GM19043 (cell line): ENCODE measurements around the gene LAMA2.
A peak's percentile ranks its signal among the peaks of the same experiment; 100 is the strongest.

Source experiments
- ATAC-seq: cut with Tn5 transposase; IDR thresholded peaks from one replicate; pipeline ENCODE4 v1.9.1; 2021; ENCODE audit warnings: low read depth; ENCODE audit not compliant: unreplicated experiment

LAMA2 gene

GRCh38 chr6:129475477-129476247 lies 592.7 kb downstream of the LAMA2 start:
- no peak for ATAC-seq

GRCh38 chr6:129476248-129476564 lies 593.3 kb downstream of the LAMA2 start:
- no peak for ATAC-seq

DNA sequence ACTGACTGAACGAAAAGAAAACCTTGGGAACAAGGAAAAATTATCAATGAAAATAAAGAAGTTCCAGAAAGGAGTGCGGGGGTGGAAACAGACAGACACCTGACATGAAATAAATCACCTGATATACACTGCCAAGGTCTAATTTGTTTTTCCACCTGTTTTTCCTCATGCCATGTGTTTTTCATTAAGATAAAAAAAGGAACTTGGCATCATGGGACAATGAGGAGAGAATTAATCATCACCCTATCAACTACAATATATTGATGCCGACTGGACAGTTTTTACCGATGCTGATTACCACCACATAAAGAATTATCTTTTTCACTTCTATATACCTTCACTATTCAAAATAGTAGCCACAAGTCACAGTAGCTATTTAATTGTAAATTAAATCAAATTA lies 593.9 kb downstream of the LAMA2 start:
- ATAC-seq, result no peak

DNA sequence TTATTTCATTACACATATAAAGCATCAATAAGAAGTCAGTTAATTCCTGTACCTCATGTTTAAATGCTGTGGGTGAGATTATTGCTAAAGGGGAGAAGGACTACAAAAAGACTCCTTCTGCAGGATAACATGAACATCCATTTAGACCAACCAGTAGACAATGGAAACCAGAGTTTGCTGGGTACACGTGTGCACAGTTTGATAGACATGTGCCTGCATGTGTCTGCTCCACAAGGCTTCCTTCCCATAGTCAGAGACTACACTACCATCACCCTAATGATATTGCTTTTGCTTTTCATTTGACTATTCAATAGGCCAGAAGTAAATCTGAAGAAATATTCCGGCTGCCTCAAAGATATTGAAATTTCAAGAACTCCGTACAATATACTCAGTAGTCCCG lies 595.4 kb downstream of the LAMA2 start:
- no peak for ATAC-seq

- ATAC-seq, result no peak
These were observed 598.8 kb downstream of the LAMA2 start for GRCh38 chr6:129481706-129482105.

DNA sequence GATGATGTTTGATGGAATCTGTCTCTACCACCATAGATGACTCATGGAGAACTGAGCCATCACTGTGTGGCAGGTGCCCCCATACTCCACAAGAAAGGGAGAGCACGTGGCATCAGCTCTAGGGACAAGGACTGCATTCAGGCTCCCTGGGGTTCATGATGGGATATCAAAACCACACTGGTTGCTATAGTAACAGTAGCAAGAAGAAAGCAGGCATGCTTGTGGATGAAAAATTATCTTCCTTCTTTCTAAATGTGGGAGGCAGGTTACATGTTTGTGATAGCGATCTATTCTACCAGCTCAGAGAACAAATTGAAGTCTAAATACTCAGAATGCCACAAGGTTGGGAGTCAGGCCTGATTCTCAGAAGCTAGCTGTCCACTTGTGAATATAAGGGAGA lies 602.8 kb downstream of the LAMA2 start:
- no peak for ATAC-seq

- no peak for ATAC-seq
These were observed 603.4 kb downstream of the LAMA2 start for GRCh38 chr6:129486327-129486726.

DNA sequence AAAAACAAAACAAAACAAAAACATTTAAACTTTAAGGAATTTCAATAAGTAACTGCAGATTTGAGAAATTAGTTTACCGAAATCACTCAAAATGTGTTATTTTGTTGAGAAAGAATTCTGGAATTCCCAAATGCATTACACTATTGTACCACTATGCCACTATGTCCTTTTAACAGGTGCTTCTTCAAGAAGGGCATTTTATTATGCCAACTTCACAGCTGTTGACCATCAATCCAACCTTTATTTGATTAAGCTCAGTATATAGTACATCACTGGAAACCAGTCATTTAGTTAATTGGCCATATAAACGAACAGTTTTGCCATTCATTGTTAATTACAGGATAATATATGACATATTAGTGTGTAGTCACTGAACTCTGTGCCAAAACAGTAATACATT lies 605.4 kb downstream of the LAMA2 start:
- ATAC-seq, result no peak

DNA sequence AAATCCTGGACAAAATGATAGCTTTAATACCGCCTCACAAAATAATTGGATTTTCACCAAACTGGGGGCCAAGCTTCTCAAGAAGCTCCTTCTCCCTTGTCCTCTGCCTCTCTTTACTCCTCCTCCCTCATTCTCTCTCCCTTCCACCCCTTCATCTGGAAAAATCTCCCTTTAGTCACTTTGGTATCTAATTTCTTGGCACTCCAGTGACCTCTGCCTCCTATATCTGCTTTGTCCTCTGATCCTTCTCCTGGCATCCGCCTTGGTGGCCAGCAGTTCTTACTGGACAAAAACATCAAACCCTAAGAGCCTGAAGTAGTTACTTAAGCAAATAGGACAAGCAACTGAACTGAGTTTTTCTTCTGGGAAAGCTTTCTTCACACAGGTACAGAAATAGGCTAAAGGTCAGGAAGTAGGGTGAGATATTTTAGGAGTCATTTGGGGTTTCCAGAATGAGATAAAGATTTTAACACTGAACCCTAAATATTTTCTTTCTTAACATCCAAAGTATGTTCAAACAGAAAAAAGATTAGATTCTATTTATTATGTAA lies 606.4 kb downstream of the LAMA2 start:
- no peak for ATAC-seq

GRCh38 chr6:129490521-129491255 lies 607.8 kb downstream of the LAMA2 start:
- ATAC-seq, result peak; percentile 84

DNA sequence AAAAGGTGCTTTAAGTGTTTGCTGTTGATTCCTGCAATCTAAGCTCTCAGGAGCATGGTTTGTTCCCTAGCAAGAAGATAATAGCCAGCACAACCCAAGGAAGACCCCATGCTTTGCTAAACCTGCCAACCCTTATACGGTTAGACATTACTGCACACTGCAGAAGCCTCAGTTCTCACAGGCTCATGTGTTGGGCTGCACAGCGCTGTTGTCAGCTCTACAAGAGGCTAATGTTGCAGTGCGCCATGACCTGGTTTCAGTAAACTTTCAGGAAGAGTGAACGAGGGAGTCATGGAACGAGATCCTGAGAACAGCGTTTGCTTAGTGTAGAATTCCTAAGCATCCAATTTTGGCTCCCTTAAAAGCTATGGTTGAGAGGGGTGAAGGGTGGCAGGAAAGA lies 608.5 kb downstream of the LAMA2 start:
- ATAC-seq, result peak; percentile 1

DNA sequence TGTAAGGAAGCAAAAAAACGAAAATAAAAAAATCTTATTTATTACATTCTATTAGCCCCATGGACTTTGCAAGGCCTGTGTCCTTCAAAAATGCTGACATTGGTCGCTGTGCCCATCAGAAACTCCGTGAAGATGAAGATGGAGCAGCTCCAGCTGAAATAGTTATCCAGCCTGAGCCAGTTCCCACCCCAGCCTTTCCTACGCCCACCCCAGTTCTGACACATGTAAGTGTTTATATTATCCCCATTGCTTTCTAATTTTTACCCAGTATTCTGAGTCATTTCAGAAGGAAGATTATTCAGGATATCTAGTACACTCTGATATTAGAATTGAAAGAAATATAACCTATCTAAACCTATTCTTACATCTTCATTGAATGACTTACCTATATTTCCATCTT lies 609.3 kb downstream of the LAMA2 start:
- no peak for ATAC-seq

DNA sequence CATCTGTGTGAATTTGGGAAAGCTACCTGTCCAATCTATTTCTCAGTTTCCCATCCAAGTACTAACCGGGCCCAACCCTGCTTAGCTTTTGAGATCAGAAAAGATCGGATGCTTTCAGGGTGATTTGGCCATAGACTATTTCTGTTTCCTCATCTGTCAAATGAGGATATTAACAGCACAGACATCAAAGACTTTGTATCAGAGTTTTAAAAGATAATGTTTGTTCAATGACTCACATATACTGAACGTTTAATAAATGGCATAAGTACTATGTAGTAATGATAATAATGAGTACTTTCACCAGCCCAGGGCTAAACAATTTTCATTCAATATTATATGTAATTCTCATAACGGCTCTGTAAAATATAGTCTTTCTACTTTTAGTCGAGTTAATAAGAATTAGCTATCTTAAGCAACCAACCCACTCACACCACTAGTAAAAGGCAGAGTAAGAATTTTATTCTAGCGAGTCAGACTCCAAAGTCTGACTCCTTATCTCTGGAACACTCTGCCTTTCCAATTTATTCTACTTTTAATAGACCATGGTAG lies 610.5 kb downstream of the LAMA2 start:
- ATAC-seq, result no peak

- ATAC-seq, result no peak
These were observed 611.2 kb downstream of the LAMA2 start for GRCh38 chr6:129494099-129494498.

DNA sequence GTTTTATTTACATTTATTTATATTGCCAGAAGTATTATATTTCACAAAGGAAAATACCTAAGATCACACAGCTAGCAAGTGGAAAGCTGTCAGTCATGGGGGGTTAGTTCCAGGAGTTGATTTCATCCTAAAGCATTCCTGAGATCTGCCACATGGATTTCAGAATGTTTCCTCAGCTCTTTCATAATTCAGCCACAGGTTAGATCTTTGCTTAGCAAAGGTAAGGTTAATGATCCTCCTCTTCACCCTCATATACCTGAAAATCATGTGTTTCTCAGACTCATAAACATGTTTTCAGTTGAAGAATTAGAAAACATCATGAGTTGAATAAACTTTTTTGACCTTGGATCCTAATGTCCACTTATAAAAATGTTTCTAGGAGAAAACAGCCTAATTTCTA lies 611.6 kb downstream of the LAMA2 start:
- no peak for ATAC-seq

- no peak for ATAC-seq
These were observed 612.7 kb downstream of the LAMA2 start for GRCh38 chr6:129495652-129496051.

DNA sequence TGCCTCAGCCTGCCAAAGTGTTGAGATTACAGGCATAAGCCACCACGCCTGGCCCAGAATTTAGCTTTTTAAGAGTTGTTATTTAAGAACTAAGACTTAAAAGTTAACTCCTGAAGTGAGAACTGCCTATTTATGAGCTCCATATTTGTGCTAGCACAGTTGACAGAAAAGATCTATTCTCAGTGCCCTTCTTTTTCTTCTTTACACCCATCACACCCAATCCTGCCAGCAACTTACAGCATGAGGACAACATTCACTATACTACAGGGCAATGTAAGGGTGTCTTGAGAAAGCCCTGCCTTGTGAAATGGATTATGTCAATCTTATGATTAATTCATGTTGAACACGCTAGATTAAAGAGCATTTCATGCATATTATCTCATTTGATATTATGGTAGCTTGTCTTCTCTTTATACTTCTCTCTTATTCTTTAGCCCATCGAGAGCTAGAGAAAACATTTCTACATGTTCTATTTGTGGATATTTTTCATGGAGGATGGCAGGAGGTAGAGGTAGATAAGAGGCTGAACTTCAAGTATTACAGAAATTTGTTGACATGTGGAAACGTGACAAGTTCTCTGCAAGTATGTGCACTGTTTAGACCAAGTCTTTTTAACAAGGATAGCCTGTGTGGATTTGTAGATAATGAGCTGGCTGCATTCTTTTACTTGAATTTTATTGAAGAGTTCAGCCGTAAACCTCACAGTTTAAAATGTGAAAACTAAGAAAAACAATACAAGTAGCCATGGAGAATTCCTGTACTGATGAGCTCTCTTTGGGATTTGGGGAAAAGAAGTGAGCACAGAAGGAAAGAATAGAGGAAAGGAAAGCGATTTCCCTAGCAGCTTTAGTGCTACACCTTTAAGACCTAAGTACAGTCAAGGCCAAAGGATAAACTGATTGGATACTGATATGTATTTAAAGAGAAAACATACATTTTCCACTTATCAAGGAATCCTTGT lies 614.8 kb downstream of the LAMA2 start:
- ATAC-seq, result no peak

- no peak for ATAC-seq
These were observed 615.6 kb downstream of the LAMA2 start for GRCh38 chr6:129498541-129498940.

- peak; percentile 74 for ATAC-seq
These were observed 616.3 kb downstream of the LAMA2 start for GRCh38 chr6:129498950-129499842.

DNA sequence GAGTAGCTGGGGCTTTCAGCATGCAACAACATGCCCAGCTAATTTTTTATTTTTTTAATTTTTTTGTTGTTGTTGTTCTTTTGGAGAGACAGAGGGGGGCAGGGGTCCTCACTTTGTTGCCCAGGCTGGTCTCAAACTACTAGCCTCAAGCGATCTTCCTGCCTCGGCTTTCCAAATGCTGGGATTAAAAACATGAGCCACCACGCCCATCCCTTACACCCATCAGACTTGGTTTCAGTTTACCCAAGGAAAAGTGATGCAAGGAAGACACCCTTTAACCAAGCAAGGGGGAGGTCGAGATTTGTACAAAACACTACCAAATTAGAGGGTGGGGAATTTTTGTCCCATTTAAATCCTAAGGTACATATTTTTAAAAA lies 616.9 kb downstream of the LAMA2 start:
- no peak for ATAC-seq
